RKO (cell line): ENCODE data around the gene ADCY6.

Experiments
- DNase-seq: peaks from one replicate; pipeline ENCODE4 v3.0.0-alpha.2; 2016; ENCODE audit warnings: low spot score

ADCY6 gene

DNA sequence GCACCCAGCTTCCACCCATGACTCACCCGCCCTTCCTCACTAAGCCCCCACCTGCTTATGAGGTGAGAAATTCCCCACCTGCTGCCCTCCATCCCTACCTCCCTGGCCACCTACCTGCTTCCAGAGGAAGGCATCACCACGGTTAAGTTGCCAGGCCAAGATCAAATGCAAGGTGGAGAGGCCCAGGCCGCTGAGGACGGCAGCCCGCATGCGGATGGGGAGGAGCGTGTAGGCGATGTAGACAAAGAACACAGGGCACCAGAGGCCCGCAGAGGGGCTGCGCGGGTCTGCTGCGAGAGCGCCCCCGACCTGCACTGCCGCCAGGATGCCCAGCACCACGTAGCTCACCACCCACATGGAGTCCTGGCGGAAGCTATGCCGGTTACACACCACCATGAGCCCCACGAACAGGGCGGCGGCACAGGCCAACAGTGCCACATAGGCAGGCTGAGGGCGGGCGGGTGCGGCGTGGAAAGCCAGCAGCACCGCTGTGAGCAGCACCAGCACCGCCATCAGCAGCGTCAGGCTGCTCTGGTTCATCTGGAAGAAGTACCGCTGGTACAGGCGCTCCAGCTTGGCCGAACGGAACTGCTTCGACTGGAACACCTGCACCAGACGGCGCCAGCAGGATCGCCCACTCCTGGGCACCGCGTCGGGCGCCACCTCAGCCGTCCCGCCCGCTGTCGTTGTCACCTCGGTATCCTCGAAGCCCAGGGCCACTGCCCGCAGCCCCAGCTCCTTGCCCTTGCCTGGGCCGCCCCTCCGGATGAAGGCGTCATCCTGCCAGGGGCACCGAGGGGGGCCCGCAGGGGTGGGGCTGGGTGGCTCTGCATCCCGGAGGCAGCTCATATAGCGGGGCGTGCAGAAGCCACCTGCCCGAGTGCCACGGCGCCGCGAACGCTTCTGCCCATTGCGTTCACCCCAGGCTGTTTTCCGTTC, 6.2 kb downstream of the ADCY6 start:
- no peak for DNase-seq

DNA sequence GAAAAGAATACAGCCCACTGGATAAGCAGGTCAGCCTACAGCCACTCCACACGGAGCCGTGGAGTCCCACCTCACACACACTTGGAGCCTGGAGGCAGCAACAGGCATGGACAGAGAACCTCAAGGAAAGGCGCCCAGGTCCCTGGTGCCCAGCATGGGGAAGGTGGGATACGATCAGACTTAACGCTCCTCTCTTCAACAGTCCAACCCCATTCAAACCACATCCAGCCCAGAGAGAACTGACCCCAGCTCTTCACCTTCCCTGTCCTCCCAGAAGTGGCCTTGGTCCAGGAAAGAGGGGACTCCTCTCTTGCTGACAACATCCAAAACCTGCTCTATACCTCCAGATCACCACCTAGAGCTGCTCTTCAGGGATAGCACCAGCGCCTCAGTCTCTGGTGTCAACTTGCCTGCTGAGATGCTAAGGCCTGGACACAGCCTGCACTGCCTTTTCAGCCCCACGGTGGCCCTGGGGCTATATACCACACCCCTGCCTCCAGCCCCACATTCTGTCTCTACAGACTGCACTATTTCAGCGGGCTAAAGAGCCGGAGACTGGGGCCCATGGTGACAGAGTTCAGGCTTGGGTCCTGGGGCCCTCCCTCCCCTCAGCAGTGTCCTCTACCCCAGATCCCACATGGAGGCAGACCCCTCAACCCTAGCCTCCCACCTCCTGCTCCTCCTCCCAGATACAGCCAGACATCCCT, 7.0 kb downstream of the ADCY6 start:
- DNase-seq = no peak

DNA sequence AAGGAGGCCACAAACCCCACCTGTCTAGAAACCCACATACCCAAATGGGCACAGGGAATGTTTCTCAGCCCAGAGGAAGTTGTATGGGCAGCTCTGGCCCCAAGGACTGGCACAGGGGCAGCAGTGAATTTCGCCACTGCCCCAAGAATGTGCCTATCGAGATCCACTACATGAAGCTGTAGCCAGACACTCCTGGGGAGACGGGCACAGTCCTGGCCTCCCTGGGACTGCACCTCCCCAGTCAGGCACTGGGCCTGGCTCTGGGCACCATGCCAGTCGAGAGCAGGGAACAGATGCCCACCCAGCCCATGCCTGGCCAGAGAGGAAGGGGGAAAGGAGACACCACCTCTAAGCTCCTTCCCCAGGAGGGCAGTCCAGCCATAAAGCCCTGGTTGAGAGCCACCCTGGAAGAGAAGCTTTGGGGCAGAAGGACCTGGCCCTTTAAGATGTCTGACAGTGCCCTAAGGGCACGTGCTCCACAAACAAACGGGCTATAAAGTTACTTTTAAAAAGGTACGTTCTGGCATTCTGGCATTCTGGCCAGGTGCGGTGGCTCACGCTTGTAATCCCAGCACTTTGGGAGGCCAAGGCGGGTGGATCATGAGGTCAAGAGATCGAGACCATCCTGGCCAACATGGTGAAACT, 8.4 kb downstream of the ADCY6 start:
- no peak for DNase-seq

DNA sequence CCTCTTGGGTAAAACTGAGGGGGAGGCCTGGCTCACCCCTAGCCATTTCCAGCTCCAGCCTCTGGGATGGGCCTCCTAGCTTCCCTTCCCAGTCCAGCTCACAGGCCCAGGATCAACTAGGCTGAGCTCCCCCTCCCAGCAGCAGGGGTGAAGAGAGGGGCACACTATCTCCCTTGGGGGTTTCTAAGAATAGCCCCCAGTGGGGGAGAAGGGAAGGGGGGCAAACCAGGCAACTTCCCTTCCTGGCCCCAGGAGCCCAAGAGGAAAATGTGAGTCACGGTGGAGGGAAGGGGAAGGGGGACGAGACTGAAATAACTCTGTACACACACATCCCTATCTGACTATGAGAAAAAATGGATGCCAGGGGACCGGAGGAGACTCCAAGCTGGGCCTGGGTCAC, 9.0 kb downstream of the ADCY6 start:
- no peak for DNase-seq

DNA sequence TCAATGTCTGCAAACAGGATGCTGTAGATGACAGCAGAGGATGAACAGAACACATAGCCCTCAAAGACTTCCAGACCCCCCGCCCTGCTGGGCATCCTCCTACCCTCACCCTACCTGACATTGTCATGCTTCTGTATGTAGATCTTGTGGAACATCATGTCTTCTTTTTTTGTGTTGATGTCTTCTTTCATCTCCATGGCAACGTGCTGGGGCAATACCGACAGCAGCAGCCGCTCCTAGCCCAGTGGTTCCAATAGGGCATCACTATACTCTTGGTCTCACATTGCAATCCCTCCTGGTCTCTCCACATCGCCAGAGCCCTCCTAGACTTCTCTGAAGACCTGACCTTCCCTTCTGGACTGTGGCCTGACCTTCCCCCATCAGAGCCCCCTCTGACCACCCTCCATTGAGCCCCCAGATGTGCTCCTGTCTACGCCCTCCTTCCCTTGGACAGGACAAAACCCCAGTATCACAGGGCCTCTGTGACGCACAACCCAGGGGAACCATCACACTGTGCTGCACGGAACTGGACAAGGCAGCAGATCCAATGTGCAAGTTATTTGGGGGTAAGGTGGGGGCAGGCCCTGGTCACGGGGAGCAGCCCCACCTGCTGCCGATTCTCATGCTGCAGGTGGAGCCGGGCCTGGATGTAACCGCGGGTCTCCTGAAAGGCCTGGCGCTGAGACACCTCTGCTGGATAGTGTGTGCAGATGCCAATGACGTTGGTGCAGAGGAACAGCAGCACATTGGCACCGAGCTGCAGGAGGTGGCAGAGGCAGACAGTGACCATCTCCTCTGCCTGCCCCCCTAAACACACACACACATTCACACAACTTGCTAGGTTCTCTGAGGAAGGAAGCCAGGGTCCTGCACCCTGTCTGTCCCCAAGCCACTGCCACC, 11.1 kb downstream of the ADCY6 start:
- DNase-seq = no peak

DNA sequence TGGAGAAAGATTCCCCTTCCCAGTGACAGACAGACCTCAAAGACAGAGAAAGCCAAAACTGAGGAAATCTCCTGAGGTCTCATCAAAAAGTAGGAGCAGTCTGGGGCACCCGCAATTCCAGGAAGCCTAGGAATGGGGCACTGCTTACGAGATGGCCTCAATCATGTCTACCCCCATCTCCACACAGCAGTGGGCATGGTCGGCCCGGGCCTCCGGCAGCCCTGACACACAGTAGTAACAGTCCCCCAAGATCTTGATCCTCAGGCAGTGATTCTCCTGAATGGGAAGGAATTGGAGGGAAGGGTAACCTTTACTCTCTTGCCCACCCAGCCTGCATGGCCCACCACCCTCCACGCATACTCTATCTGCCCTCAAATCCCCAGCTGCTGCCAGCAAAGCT, 11.9 kb downstream of the ADCY6 start:
- no peak for DNase-seq

DNA sequence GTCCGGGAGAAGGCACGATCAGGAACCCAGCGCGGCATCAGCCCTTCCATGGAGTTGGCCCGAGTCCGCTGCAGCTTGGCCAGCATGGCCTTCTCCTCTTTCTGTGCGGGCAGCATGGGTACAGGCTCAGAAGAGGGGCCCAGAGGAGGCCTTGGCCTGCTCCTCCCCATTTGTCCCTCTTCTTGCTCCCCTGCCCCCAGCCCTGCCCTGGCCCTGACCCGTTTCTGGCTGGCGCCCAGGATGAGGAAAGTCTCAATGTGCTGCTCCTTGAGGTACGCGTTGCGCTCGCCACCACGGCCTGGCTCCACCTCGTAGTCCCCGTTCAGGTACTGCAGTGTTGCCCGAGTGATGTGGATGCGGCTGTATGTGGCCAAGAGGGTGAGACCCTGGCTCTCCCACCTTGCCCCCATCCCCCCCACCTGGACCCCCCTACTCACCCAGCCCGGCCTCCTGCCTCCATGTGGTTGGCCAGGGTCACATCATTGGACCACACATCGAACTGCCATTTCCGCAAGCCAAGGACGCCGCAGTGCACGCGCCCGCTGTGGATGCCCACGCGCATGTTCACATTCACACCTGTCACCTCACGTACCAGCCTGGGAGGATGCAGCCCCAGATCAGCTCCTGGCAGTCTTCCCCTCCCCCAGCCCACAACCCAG, 12.8 kb downstream of the ADCY6 start:
- no peak for DNase-seq

DNA sequence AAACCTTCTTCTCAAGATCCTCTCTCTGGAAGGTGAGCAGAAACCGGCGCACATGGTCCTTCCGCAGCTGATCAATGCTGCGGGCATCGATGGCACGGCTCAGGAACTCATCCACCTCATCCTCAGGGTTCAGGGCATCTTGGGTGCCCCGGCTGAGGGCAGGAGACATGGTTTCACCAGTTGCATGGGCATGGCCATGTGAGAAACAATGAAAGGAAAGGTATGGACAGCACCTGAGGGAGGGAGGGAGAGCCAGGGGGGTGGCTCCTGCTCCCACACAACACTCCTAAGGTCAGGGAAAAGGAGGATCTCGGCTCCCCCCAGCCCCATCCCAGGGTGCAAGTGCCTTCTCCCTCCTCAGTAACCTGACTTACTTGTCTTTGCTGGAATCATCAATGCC, 13.6 kb downstream of the ADCY6 start:
- no peak for DNase-seq

DNA sequence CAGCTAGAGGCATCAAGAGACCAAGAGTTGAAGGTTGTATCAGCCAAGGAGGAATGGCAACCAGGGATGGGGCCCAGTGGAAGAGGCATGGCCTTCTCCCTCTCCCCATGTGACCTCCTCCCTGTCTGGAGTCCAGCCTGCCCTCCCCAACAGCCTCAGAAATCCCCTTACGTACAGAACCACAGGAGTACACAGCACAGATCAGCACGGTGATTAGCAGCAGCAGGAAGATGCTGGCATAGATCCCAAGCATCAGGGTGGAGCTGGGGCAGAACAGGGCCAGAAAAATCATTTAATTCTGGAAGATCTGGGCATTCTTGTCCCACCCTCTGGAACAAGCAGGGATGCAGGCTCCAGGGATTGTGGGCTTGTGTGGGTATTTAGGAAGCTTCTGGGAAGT, 14.4 kb downstream of the ADCY6 start:
- DNase-seq = no peak

DNA sequence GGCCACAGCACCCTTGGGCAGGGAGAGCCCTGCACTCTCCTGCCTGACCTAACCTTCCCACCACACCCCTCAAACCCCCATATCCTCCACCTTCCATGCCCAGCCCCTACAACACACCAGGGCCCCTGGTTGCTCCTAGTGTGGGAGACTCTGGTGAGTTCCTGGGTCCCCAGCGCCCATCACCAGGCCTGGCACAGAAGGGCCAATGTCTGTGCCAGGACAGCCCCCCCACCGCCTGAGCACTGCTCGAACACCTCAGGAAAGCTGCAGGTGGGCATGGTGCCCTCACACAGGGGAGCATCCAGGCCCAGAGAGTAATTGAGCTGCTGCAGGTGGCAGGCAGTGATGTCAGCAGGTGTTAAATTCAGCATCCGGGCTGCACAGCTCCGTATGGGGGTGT, 15.2 kb downstream of the ADCY6 start:
- no peak for DNase-seq

DNA sequence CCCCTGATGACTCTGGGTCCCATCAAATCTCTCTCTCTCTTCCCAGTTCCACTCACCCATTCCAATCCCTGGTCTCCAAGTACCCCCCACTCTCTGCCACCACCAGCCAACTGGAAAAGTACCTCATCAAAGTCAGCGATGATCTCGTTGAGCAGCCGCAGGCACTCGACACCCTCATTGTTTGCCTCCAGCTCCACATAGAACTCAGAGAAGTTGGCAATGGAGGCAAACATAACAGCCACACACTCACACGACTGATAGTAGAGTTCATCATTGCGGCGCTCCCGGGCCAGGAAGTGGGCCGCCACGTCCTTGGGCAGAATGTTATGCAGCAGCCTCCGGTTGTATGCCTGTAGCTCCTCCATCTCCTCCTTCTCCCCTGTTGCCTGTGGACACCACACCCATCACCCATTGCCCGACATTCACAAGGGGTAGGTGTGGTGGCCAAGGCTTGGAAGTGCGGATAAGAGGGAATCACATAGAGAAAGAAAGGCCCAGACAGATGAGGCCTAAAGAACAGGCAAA, 17.2 kb downstream of the ADCY6 start:
- DNase-seq = no peak

DNA sequence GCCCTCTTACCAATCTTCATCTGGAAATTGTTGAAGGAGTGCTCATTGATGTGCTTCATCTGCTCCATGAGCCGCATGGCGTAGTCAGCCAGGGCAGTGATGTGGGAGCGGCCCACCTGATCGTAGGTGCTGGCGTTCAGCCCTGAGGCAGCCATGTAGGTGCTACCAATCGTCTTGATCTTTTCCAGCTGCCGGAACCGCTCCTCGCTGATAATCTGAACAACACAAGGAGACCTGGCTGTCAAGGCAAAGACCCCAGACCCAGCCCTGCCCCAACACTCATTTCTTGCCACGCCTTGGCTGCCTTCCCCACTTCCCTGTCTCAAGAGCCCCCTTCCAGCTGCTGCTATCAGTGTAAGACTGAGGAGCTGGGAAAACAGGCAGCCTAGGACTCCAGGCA, 18.1 kb downstream of the ADCY6 start:
- DNase-seq = no peak

DNA sequence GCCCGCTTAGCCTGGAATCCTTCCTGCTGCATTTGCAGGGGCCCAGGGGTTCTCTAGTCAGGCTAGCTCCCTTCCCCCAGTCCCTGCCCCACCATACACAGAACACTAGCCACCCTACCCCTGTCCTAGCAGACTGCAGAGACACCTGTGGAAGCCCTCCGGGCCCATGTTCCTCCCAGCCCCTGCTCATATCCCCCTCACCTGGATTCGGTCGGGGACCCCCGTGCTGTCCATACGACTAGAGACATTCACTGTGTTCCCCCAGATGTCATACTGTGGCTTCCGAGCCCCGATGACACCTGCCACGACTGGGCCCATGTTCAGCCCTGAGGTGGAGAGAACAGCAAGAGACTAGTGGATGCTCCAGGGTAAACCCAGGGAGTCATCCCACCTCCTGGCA, 20.2 kb downstream of the ADCY6 start:
- no peak for DNase-seq

DNA sequence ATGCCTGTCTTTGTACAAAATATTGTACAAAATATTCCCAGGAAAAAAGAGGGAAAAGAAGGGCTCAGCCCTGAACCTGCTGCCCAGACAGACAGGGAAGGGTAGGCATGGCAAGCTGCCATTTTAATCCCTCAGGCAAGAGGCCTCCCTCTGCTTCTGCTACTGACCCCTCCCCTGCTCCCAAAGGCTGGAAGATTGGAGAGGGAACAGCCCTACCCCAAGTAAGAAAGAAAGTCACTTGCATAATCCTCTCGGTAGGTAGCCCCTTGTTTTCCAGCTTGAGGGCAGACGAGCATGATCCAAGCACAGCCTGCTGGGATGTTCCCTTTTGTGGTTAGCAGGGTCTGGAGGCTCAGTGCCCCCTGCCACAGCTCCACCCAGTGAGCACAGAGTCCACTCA, 20.7 kb downstream of the ADCY6 start:
- no peak for DNase-seq

DNA sequence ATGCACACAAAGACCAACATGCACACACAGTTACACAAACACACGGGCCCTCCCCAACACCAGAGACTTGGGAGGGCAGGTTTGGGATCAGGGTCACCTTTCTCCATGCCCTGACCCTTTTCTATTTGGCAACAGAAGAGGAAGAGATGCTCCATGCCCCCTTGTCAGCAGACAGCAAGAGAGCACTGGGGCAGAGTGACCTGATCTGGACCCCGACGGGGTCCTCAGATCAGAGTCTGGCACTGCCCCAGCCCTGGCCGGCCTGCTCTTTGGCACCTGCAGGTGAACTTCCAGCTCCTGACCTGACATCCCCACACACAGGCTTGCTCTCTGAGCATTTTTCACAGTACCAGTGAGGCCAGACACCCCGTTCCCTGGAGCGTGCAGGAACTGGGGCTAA, 21.4 kb downstream of the ADCY6 start:
- no peak for DNase-seq

DNA sequence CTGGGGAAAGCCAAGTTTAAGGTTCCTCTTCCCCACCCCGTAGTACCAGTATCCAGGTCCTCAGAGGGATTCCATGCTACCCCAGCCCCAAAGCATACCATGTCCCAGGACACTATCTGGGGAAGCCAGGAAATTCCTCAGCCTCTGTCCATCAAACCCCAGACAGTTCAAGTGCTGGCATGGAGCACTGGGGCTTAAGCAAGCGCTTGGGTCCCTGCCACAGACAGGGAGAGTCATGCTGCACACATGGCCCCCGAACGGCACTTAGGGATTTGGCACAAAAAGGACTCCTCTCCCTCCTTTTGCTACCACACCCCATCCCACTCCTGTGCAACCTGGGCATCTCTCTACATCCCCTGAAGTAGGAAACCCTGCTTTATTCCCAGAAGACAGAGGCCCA, 21.8 kb downstream of the ADCY6 start:
- no peak for DNase-seq

DNA sequence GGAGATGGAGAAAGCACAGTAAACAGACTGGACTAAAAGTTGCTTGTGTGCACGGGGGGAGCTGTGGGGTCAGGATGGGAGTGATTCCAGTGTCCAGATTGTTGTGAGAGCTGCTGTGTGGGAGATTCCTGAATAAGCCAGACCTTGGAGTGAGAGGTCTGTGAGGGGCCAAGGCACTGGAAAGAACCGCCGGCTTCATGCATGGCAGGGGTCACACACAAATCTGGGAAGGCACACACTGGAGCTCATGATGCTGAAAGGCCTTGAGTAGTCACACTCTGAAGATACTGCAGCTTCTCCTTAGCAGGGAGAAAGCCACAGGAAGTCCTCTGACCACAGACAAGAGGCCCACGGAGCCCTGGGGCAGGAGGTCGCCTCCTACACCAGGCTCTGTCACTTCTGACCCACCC, 23.1 kb downstream of the ADCY6 start:
- no peak for DNase-seq

DNA sequence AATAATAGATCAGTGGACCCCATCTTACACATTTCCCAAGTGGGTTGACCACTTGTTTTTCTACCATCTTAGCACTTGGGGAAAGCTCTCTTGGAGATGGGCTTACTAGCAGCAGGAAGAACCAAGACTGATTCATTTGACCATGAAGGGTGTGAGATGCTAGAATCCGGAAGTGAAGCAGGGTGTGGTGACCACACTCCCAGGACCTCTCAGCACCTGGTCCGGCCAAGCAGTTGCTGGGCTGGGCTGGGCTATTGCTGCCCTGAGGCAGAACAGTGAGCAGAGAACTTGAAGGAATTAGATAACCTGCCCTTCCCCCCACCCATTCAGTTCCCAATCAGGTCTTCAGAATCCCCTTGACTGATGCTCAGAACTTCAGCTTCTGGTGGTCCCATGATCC, 24.4 kb downstream of the ADCY6 start:
- DNase-seq = no peak

DNA sequence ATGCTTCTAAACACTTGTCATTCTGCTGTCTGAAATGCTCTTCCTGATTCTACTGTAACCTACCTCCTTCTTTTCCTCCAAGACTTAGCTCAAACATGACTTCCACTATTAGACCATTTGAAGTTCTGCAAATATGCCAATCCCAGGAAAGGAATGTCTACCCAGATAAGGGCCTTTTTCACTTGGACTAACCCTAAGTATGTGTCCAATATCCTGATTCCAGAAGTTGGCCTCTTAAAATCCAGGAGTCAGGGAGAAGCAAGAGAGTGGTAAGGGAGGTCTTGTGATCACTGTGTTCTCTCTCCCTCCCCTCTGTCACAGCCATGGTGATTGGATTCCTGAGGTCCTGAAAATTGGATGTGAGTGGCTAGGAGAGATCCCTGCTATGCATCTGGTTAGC, 30.2 kb downstream of the ADCY6 start:
- DNase-seq = no peak

DNA sequence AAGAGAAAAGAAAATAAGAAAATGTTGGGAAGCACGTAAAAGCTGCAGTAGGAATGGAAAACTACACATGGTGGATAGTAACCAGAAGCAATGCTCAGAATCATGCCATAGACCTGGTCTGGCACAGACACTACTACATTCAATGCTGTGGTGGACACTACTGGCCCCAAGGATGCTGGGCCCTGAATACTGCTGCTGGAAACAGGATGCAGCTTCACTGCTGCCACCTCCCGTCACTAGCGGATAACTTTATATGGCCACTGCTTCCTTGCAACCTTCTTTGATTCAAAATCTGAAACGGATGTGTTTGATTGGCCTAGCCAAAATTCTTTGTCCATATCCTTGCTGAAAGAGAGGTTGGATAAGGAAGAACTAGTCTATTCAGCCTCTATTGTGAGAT, 30.7 kb downstream of the ADCY6 start:
- no peak for DNase-seq

DNA sequence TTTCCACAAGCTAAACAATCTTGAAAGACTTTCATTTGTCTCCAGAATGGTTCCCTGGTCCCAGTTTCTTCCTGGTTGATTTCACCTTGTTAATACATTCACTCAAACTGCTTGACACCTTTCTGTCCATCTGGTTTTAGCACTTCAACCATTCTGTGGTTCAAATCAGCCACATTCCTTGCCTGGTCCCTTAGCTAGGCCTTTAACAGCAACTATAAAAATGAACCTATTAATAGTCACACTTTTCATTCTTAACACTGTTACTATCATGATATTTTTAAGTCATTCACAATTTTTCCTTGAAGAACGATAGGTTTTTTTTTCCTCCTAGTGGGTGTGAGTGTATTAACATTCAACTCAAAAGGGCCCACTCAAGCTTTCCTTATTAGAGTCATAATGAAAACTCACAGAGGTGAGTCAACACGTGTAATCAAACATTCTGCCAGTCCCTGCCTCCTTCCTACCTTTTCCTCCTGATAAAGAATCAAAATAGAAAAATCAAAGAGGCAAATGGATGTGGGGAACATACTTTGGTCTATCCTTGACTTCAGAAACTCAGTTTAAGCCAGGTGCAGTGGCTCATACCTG, 38.0 kb downstream of the ADCY6 start:
- peak; percentile 48 for DNase-seq
